Prostate gland (tissue), 2 donors: Measurements from ENCODE around the gene GDPD5. TPM values are rescaled to one million over a fixed set of nuclear protein-coding genes. Genes with fewer than 3 reads are reported as not detected.

Experiments
- DNase-seq: peaks from one replicate; pipeline ENCODE4 v3.0.0-alpha.2; 2019; ENCODE audit warnings: low spot score
- H3K27ac ChIP-seq, 2 donors: fragments of 200-600 bp; sonication (generic); 2 replicates each; pipeline ENCODE4 v1.5.1; 2017 to 2019
- H3K27me3 ChIP-seq: fragments of 200-600 bp; sonication (generic); replicated peaks from 2 replicates; pipeline ENCODE4 v1.5.1; 2019; ENCODE audit not compliant: insufficient read depth
- H3K36me3 ChIP-seq, 2 donors: fragments of 200-600 bp; sonication (generic); 1 replicate in 1 of 2; 2 replicates in 1 of 2; pipeline versions ENCODE4 v1.5.1 to v1.8.1; 2017 to 2019
- H3K4me1 ChIP-seq: fragments of 200-600 bp; sonication (generic); replicated peaks from 2 replicates; pipeline ENCODE4 v1.5.1; 2019
- H3K4me3 ChIP-seq, 2 donors: fragments of 200-600 bp; sonication (generic); 2 replicates each; pipeline ENCODE4 v1.5.1; 2017 to 2019
- H3K9me3 ChIP-seq: fragments of 200-600 bp; sonication (generic); 2 replicates; pipeline ENCODE4 v1.5.1; 2017
- POLR2A ChIP-seq: fragments of 450-650 bp; IDR thresholded peaks from one replicate; pipeline ENCODE4 v1.6.1; 2016; ENCODE audit warnings: antibody characterized with exemption, mild to moderate bottlenecking
- POLR2AphosphoS5 ChIP-seq: sonication (generic); formaldehyde crosslinking; IDR thresholded peaks from one replicate; pipeline ENCODE4 v1.6.1; 2017; ENCODE audit warnings: antibody characterized with exemption
- WGBS: methylation state at CpG from one replicate; pipeline ENCODE4 v1.1.5; 2018; 5-methylcytosine and 5-hydroxymethylcytosine counted together
- intact Hi-C: fragments of 100-400 bp; cut with DNase I; formaldehyde crosslinking; loops from one replicate; pipeline ENCODE4 v1.14.2; 2022
- total RNA-seq, 2 donors: library from RNA; depleted of rRNA; stranded (reverse); fragments of >200 nt; gene quantifications; one replicate each; pipeline ENCODE4 v1.1.0, GENCODE V29; 2016
- TF ChIP-seq, protein P1 (sequence below), 4 experiments: fragments of 200-600 bp in 2 of 4; fragments of 450-650 bp in 2 of 4; sonication (generic) in 2 of 4; IDR thresholded peaks; 1 replicate in 3 of 4; 2 replicates in 1 of 4; pipeline ENCODE4 v1.5.1; 2016 to 2019; ENCODE audit warnings: antibody characterized with exemption in 4 of 4, mild to moderate bottlenecking in 2 of 4, moderate library complexity in 2 of 4

GDPD5 gene
- total RNA-seq, 2 donors from 2014 or later = 1.7 to 14.6 TPM

DNA sequence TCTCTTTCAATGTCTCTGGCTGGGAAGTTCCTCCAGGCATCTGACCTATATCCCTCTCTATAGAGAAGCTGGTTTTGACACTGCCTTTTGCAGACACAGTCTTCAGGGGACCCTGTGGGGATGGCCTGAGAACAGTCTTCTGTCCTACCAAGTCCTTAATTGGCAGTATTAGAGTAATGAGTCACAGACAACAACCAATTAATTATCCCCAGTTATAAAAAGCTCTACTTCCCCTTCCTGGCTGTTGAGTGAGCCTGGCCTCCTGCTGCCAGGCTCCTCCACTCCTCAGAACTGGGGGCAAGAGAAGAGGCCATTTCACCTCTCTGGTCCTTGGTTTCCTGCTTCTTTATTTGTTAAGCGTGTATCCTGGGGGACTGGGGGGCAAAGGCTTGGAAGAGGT, 51.5 kb downstream of the GDPD5 start:
- H3K4me1 ChIP-seq = peaks cover 9% of the 10 kb centered on the region
- no peaks in the 10 kb centered on the region for H3K36me3 ChIP-seq
- no peak overlapping the region for H3K27ac ChIP-seq
- no peak overlapping the region for H3K4me3 ChIP-seq
- no peak for TF ChIP-seq POLR2AphosphoS5
- TF ChIP-seq, protein P1, sequence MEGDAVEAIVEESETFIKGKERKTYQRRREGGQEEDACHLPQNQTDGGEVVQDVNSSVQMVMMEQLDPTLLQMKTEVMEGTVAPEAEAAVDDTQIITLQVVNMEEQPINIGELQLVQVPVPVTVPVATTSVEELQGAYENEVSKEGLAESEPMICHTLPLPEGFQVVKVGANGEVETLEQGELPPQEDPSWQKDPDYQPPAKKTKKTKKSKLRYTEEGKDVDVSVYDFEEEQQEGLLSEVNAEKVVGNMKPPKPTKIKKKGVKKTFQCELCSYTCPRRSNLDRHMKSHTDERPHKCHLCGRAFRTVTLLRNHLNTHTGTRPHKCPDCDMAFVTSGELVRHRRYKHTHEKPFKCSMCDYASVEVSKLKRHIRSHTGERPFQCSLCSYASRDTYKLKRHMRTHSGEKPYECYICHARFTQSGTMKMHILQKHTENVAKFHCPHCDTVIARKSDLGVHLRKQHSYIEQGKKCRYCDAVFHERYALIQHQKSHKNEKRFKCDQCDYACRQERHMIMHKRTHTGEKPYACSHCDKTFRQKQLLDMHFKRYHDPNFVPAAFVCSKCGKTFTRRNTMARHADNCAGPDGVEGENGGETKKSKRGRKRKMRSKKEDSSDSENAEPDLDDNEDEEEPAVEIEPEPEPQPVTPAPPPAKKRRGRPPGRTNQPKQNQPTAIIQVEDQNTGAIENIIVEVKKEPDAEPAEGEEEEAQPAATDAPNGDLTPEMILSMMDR (IDR thresholded peaks at IDR 0.05) = no peak
- no peak for TF ChIP-seq POLR2A
- 84% methylated on average over 1 of the region's 1 CpG for WGBS
- H3K9me3 ChIP-seq = no peaks in the 10 kb centered on the region
- DNase-seq = no peak
- intact Hi-C loops = no loop called here
- H3K27me3 ChIP-seq = no peaks in the 10 kb centered on the region

- no peak overlapping the region for H3K4me3 ChIP-seq
- H3K36me3 ChIP-seq = no peaks in the 10 kb centered on the region
- H3K27ac ChIP-seq = no peak overlapping the region
- H3K4me1 ChIP-seq = peaks cover 9% of the 10 kb centered on the region
- H3K9me3 ChIP-seq = no peaks in the 10 kb centered on the region
- TF ChIP-seq, protein P1 (IDR thresholded peaks at IDR 0.05) = no peak
- TF ChIP-seq POLR2A (no peak), POLR2AphosphoS5 (no peak)
- DNase-seq = no peak
- intact Hi-C loops = no loop called here
- no peaks in the 10 kb centered on the region for H3K27me3 ChIP-seq
- 77% methylated on average over 6 of the region's 6 CpGs for WGBS
Observed at GRCh38 chr11:75473684-75474083, 52.1 kb downstream of the GDPD5 start.

DNA sequence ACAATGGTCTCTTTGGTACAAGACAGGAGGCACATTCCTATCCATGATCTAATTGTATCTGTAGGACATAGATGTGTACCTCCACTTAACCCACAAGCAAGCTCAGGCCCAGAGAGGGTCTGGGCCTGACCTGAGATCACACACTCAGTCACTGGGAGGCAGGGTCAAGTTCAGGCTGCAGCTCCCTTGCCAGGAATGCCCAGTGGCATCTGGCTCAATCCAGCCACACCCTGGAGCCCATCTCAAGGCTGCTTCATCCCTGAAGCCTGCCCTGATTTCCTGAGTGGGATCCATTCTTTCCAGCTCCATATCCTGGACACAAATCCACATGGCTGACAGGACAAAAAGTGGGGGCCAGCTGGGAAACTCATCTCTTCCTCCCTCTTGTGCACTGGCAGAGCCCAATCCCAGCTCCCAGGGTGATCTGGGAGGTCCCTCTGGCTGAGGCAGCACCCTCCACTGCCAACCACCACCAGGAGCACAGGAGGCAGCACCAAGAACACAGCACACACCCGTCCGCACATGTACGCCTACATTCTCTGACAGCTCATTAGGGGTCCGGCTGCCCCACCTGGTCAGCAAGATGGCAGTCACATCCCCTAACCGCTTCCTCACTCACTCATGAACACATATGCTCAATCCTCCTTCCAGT, 53.5 kb downstream of the GDPD5 start:
- peaks cover 9% of the 10 kb centered on the region for H3K4me1 ChIP-seq
- TF ChIP-seq POLR2A = no peak
- TF ChIP-seq, protein P1 (IDR thresholded peaks at IDR 0.05) = no peak
- TF ChIP-seq POLR2AphosphoS5 = no peak
- H3K9me3 ChIP-seq = no peaks in the 10 kb centered on the region
- 98% methylated on average over 5 of the region's 5 CpGs for WGBS
- H3K27ac ChIP-seq = no peak overlapping the region
- no peak overlapping the region for H3K4me3 ChIP-seq
- intact Hi-C loops = no loop called here
- H3K36me3 ChIP-seq = no peaks in the 10 kb centered on the region
- no peaks in the 10 kb centered on the region for H3K27me3 ChIP-seq
- no peak for DNase-seq

GRCh38 chr11:75471176-75471973, 54.4 kb downstream of the GDPD5 start:
- 74% methylated on average over 7 of the region's 7 CpGs for WGBS
- no peak for TF ChIP-seq POLR2A
- TF ChIP-seq POLR2AphosphoS5 = no peak
- no peak for DNase-seq

DNA sequence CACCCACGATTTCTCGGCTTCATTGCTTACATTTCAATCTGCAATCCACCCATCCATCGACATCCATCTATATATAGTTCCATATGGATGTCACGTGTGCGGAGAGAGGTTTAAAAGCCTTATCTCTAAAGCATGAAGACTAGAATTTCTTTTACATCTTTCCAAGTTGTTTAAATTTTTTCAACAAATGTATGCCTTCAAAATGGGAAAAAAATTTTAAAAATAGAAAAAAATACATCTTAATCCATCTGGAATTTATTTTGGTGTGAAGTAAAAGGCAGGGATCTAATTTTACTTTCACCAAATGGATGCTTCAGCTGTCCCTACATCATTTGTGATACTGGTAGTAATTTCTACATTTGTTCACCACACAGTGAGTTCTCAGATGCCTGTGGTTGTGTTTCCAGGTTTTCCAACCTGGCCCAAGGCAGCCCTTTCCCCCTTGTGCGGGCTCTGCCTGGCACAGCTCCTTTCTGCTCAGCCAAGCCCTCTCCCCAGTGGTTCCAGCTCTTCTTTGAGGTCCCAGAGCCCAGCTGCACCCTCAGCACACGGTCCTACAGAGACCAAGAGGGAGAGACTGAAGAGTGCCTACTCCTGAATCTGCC, 55.2 kb downstream of the GDPD5 start:
- H3K4me3 ChIP-seq = no peak overlapping the region
- intact Hi-C loops = no loop called here
- no peaks in the 10 kb centered on the region for H3K36me3 ChIP-seq
- DNase-seq = no peak
- H3K27me3 ChIP-seq = no peaks in the 10 kb centered on the region
- no peak overlapping the region for H3K27ac ChIP-seq
- TF ChIP-seq POLR2A (no peak), POLR2AphosphoS5 (no peak)
- TF ChIP-seq, protein P1 (IDR thresholded peaks at IDR 0.05) = no peak
- 91% methylated on average over 7 of the region's 7 CpGs for WGBS
- H3K4me1 ChIP-seq = no peaks in the 10 kb centered on the region
- no peaks in the 10 kb centered on the region for H3K9me3 ChIP-seq

More at GRCh38 chr11:75471176-75471973, 54.4 kb downstream of the GDPD5 start:
- H3K4me1 ChIP-seq = peaks cover 4% of the 10 kb centered on the region
- H3K27ac ChIP-seq = no peak overlapping the region
- no peaks in the 10 kb centered on the region for H3K36me3 ChIP-seq
- no peak overlapping the region for H3K4me3 ChIP-seq
- intact Hi-C loops = no loop called here
- H3K27me3 ChIP-seq = no peaks in the 10 kb centered on the region
- H3K9me3 ChIP-seq = no peaks in the 10 kb centered on the region
